Lower lobe of right lung (tissue), 2 donors: ENCODE results near the gene NACC2. TPM values are rescaled to one million over a fixed set of nuclear protein-coding genes. Genes with fewer than 3 reads are reported as not detected.

Source experiments
- ATAC-seq, 2 donors: fragments of 200-7000 bp; cut with Tn5 transposase; one replicate each; pipeline ENCODE4 v1.9.1; 2020 to 2022; ENCODE audit warnings: mild to moderate bottlenecking in 2 of 2, moderate library complexity in 2 of 2
- DNase-seq: peaks from one replicate; pipeline ENCODE4 v3.0.0-alpha.2; 2020
- H3K27ac ChIP-seq: fragments of 200-600 bp; one replicate; pipeline ENCODE4 v1.8.0; 2022
- H3K27me3 ChIP-seq: fragments of 200-600 bp; one replicate; pipeline ENCODE4 v1.8.0; 2022; ENCODE audit warnings: low read depth
- H3K36me3 ChIP-seq: fragments of 200-600 bp; one replicate; pipeline ENCODE4 v1.8.0; 2022; ENCODE audit warnings: mild to moderate bottlenecking
- H3K4me1 ChIP-seq: fragments of 200-600 bp; one replicate; pipeline ENCODE4 v1.8.0; 2022
- H3K4me3 ChIP-seq: fragments of 200-600 bp; one replicate; pipeline ENCODE4 v1.8.0; 2022; ENCODE audit warnings: mild to moderate bottlenecking
- H3K9me3 ChIP-seq: fragments of 200-600 bp; one replicate; pipeline ENCODE4 v1.8.0; 2022
- CTCF ChIP-seq: fragments of 200-600 bp; IDR thresholded peaks from one replicate; pipeline ENCODE4 v1.8.0; 2022; ENCODE audit warnings: antibody characterized with exemption, mild to moderate bottlenecking
- intact Hi-C: fragments of 100-400 bp; cut with DNase I; formaldehyde crosslinking; loops from one replicate; pipeline ENCODE4 v1.11.0; 2022
- total RNA-seq: library from RNA; stranded (reverse); fragmentation: NEBNext Ultra II Directional; extraction: Animal tissue kit (Norgen Biotek cat#: 25700); gene quantifications from one replicate; pipeline ENCODE4 v1.2.1, GENCODE V29; 2021
- donor health status: DM: no; HTN: yes; CAD: no; lungs with severe emphysema.

NACC2 gene
- total RNA-seq, 1 donor from 2014 or later = 27.0 TPM

- Histone ChIP-seq H3K4me3 (peak overlapping the region; percentile 36), H3K9me3 (no peaks in the 10 kb centered on the region), H3K4me1 (peaks cover 57% of the 10 kb centered on the region), H3K36me3 (peaks cover 47% of the 10 kb centered on the region), H3K27me3 (no peaks in the 10 kb centered on the region), H3K27ac (peak overlapping the region; percentile 81)
- ATAC-seq = no peak
- no peak for DNase-seq
- TF ChIP-seq CTCF = no peak
- intact Hi-C loops = no loop called here
Measured at GRCh38 chr9:136011376-136011702, 83.8 kb downstream of the NACC2 start.

GRCh38 chr9:136010615-136011361 lies 84.3 kb downstream of the NACC2 start:
- Histone ChIP-seq H3K4me1 (peaks cover 55% of the 10 kb centered on the region), H3K9me3 (no peaks in the 10 kb centered on the region), H3K36me3 (peaks cover 42% of the 10 kb centered on the region), H3K4me3 (peak overlapping the region; percentile 36), H3K27ac (peak overlapping the region; percentile 81), H3K27me3 (no peaks in the 10 kb centered on the region)
- intact Hi-C loops = no loop called here
- ATAC-seq (peak; percentile 32 to 46), DNase-seq (peak; percentile 50)
- TF ChIP-seq CTCF = no peak

- Histone ChIP-seq H3K27ac (peak overlapping the region; percentile 81), H3K4me3 (peak overlapping the region; percentile 23), H3K4me1 (peaks cover 48% of the 10 kb centered on the region), H3K9me3 (no peaks in the 10 kb centered on the region), H3K27me3 (no peaks in the 10 kb centered on the region), H3K36me3 (peaks cover 36% of the 10 kb centered on the region)
- intact Hi-C loops = no loop called here
- no peak for ATAC-seq
- TF ChIP-seq CTCF = no peak
- no peak for DNase-seq
Measured at GRCh38 chr9:136010176-136010575, 84.9 kb downstream of the NACC2 start.

- ATAC-seq (no peak), DNase-seq (no peak)
- Histone ChIP-seq H3K9me3 (no peaks in the 10 kb centered on the region), H3K4me1 (peaks cover 42% of the 10 kb centered on the region), H3K4me3 (no peak overlapping the region), H3K36me3 (peaks cover 34% of the 10 kb centered on the region), H3K27ac (peak overlapping the region; percentile 61), H3K27me3 (no peaks in the 10 kb centered on the region)
- no peak for TF ChIP-seq CTCF
- intact Hi-C loops = no loop called here
Measured at GRCh38 chr9:136009516-136009915, 85.6 kb downstream of the NACC2 start.

- peak overlapping the region; percentile 61 for H3K27ac ChIP-seq
- DNase-seq = no peak
- no peak for TF ChIP-seq CTCF
- intact Hi-C loops = no loop called here
- H3K4me3 ChIP-seq = no peak overlapping the region
- peaks cover 34% of the 10 kb centered on the region for H3K36me3 ChIP-seq
- ATAC-seq = no peak
- H3K4me1 ChIP-seq = peaks cover 43% of the 10 kb centered on the region
- H3K27me3 ChIP-seq = no peaks in the 10 kb centered on the region
- H3K9me3 ChIP-seq = no peaks in the 10 kb centered on the region
Measured at GRCh38 chr9:136008693-136008997, 86.4 kb downstream of the NACC2 start.
